K562 (cell line): ENCODE data around the gene PDGFRA. TPM values are rescaled to one million over a fixed set of nuclear protein-coding genes. Genes with fewer than 3 reads are reported as not detected.

Experiments
- ATAC-seq: fragments of 200-7000 bp; cut with Tn5 transposase; 3 replicates; pipeline ENCODE4 v1.9.1; 2020; ENCODE audit warnings: moderate library complexity
- BruUV-seq: library from RNA; stranded (reverse); fragments of 400-500 nt; replicated peaks from 2 replicates; lab custom pipeline; 2021; lab: Mats Ljungman, UMichigan
- CTCF ChIA-PET: fragments of 300-600 bp; formaldehyde crosslinking; extraction: SDS; loops from one replicate; lab custom pipeline; 2021; ENCODE audit warnings: low intra/inter-chr PET ratio; lab: Yijun Ruan, JAX
- POLR2A ChIA-PET: fragments of 300-600, 350-650 bp; sonication (Branson Sonifier 250); formaldehyde crosslinking; extraction: SDS; loops from one replicate; lab custom pipeline; 2021; ENCODE audit warnings: antibody characterized with exemption, inconsistent platforms; lab: Yijun Ruan, JAX
- DNase-seq, 4 experiments: peaks; one replicate each; pipeline versions ENCODE4 v3.0.0 to v3.0.0-alpha.2; 2011 to 2018; ENCODE audit warnings: low spot score in 3 of 4, mixed read lengths in 3 of 4; ENCODE audit errors: extremely low read depth in 1 of 4
- FAIRE-seq: peaks from 2 replicates; lab custom pipeline; 2011; peaks lifted over from hg19 to GRCh38; lab: Jason Lieb, UNC
- H2AFZ ChIP-seq: 2 replicates; pipeline ENCODE4 v1.6.0; 2011; ENCODE audit warnings: low read depth, low read length, control low read depth, inconsistent platforms
- H3K27ac ChIP-seq: fragments of 200-600 bp; 3 replicates; pipeline ENCODE4 v1.8.0; 2011; ENCODE audit warnings: low read depth, mild to moderate bottlenecking, control low read depth, inconsistent platforms, low read length, moderate library complexity, mixed read lengths; ENCODE audit errors: extremely low read depth
- H3K27me3 ChIP-seq, 2 experiments: fragments of 300-600 bp in 1 of 2; 2 replicates in 1 of 2; 3 replicates in 1 of 2; pipeline versions ENCODE4 v1.6.0 to v1.8.0; 2011; ENCODE audit warnings: inconsistent platforms in 2 of 2, low read length in 2 of 2, mild to moderate bottlenecking in 1 of 2, mixed read lengths in 1 of 2, moderate library complexity in 1 of 2; ENCODE audit not compliant: control insufficient read depth in 2 of 2, insufficient read depth in 2 of 2
- H3K36me3 ChIP-seq: fragments of 300-600 bp; 3 replicates; pipeline ENCODE4 v1.8.0; 2011; ENCODE audit warnings: mild to moderate bottlenecking, low read length, inconsistent platforms; ENCODE audit not compliant: control insufficient read depth, insufficient read depth
- H3K4me1 ChIP-seq, 2 experiments: fragments of 200-600 bp in 1 of 2; replicated peaks in 1 of 2; 2 replicates in 1 of 2; 3 replicates in 1 of 2; pipeline versions ENCODE4 v1.5.1 to v1.8.0; 2011; ENCODE audit warnings: inconsistent platforms in 2 of 2, low read length in 2 of 2, mild to moderate bottlenecking in 1 of 2, mixed read lengths in 1 of 2, moderate library complexity in 1 of 2; ENCODE audit not compliant: control insufficient read depth in 2 of 2, insufficient read depth in 2 of 2
- H3K4me2 ChIP-seq: 2 replicates; pipeline ENCODE4 v1.6.1; 2011; ENCODE audit warnings: low read length, control low read depth, inconsistent platforms, mixed read lengths; ENCODE audit not compliant: insufficient read depth
- H3K4me3 ChIP-seq: fragments of 200-600 bp; sonication (generic), shearing (Covaris generic); 2 replicates; pipeline ENCODE4 v1.5.1; 2016; ENCODE audit warnings: control low read depth, inconsistent platforms
- H3K79me2 ChIP-seq: fragments of 200-600 bp; 3 replicates; pipeline ENCODE4 v1.8.0; 2011; ENCODE audit warnings: low read length, inconsistent platforms; ENCODE audit not compliant: control insufficient read depth, insufficient read depth
- H3K9ac ChIP-seq, 2 experiments: 2 replicates each; pipeline versions ENCODE4 v1.6.0 to v1.6.1; 2011; ENCODE audit warnings: low read depth in 2 of 2, low read length in 2 of 2, control low read depth in 1 of 2, inconsistent platforms in 1 of 2, mild to moderate bottlenecking in 1 of 2, mixed read lengths in 1 of 2; ENCODE audit not compliant: insufficient read depth in 1 of 2
- H3K9me1 ChIP-seq: one replicate; pipeline ENCODE4 v1.6.0; 2011; ENCODE audit warnings: inconsistent platforms, mild to moderate bottlenecking, low read length, moderate library complexity; ENCODE audit not compliant: control insufficient read depth, insufficient read depth
- H3K9me3 ChIP-seq: replicated peaks from 2 replicates; pipeline ENCODE4 v1.5.1; 2011; ENCODE audit warnings: low read depth, low read length, inconsistent platforms; ENCODE audit not compliant: control insufficient read depth, insufficient read depth
- H4K20me1 ChIP-seq: replicated peaks from 2 replicates; pipeline ENCODE4 v1.6.1; 2011; ENCODE audit warnings: low read length, inconsistent platforms, mixed read lengths; ENCODE audit not compliant: control insufficient read depth, insufficient read depth
- PHTF2 ChIP-seq: fragments of 250-450 bp; sonication (Bioruptor Pico); IDR thresholded peaks from 2 replicates; pipeline ENCODE4 v1.5.0; 2021; ENCODE audit warnings: mild to moderate bottlenecking
- whole genome bisulfite sequencing: fragments of 100-300 bp; shearing (Covaris generic); methylation state at CpG from one replicate; pipeline ENCODE4 v1.1.6; 2016; ENCODE audit warnings: low coverage, mixed read lengths; ENCODE audit not compliant: insufficient coverage; ENCODE audit errors: missing lambda C conversion rate; 5-methylcytosine and 5-hydroxymethylcytosine counted together
- in situ Hi-C: fragments of 300-500 bp; cut with MboI; formaldehyde crosslinking; loops from 4 replicates; pipeline ENCODE4 v1.15.0; 2018; ENCODE audit warnings: inconsistent platforms, mixed read lengths
- intact Hi-C: fragments of 100-400 bp; cut with micrococcal nuclease; formaldehyde crosslinking; loops from 2 replicates; pipeline ENCODE4 v1.14.2; 2022
- polyA plus RNA-seq, 8 experiments: library from polyadenylated mRNA; depleted of rRNA in 4 of 8; stranded (reverse) in 5 of 8; unstranded in 3 of 8; fragments of >200 nt; fragmentation: Nextera tagmentation in 2 of 8; fragmentation: Illumina TruSeq in 1 of 8; extraction: Ambion mirVana in 2 of 8; extraction: Trizol in 1 of 8; gene quantifications; 2 replicates each; pipeline versions ENCODE4 v1.2.1 to v1.2.3, GENCODE V29; 2011 to 2014; ENCODE audit warnings: inconsistent platforms in 1 of 8, missing spikeins in 1 of 8
- total RNA-seq, 7 experiments: library from RNA; depleted of rRNA in 6 of 7; stranded (reverse); fragments of >200 nt in 6 of 7; fragmentation: Illumina TruSeq in 2 of 7; extraction: Trizol in 2 of 7; gene quantifications; 2 replicates each; pipeline versions ENCODE4 v1.2.1 to v1.2.3, GENCODE V29; 2011 to 2021; ENCODE audit warnings: low replicate concordance in 1 of 7
- TF ChIP-seq, protein P1 (sequence below): fragments of 250-450 bp; sonication (Bioruptor Pico); IDR thresholded peaks from 2 replicates; pipeline ENCODE4 v1.8.0; 2022; ENCODE audit warnings: inconsistent platforms
- TF ChIP-seq, protein P2 (sequence below): sonication (generic); formaldehyde crosslinking; IDR thresholded peaks from 2 replicates; pipeline ENCODE4 v1.5.0; 2020; ENCODE audit warnings: missing genetic modification reagents
- TF ChIP-seq, protein P3 (sequence below), 2 experiments: fragments of 450-650 bp in 1 of 2; sonication (generic) in 1 of 2; formaldehyde crosslinking in 1 of 2; IDR thresholded peaks; 2 replicates each; pipeline versions ENCODE4 v1.7.1 to v1.9.0; 2016 to 2022; ENCODE audit warnings: inconsistent platforms in 1 of 2, mild to moderate bottlenecking in 1 of 2, missing genetic modification reagents in 1 of 2

PDGFRA gene
- total and polyA plus RNA-seq, 9 of the 15 experiments (the other 6 are each of a cell fraction or from before 2014, with no cell fraction given), result 0.40 TPM; not detected in 8

DNA sequence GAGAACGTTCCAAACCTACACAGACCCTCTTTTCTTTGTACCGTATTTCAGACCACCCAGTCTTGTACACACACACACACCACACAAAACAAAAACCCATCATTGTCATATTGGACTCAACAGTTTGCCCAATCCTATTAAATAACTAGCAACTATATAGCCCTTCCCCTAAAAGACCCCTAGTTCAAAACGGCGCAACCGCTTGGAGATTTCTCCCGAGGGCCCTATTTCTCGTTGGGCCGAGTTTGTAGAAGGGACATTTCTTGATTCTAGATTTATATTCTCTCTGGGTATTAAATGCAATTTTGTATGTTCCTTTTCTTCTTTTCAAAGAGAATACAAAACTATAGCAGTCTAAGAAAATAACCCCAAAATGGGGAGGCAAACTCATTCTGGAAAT lies 547 bp upstream of the PDGFRA start:
- H3K4me2 ChIP-seq, result no peak overlapping the region
- 0 out of 2 replicates have a peak, but pooled peaks cover 11% of the 10 kb centered on the region for H4K20me1 ChIP-seq
- no peaks in the 10 kb centered on the region for H3K9me3 ChIP-seq
- no peaks in the 10 kb centered on the region for H3K36me3 ChIP-seq
- intact Hi-C loops (no loop called here), in situ Hi-C loops (loop anchor here (5.0 to 25.0 kb wide), 5 partner anchors 321 to 1841 kb away; no protein-coding TSS in a partner anchor)
- TF ChIP-seq, protein P1, sequence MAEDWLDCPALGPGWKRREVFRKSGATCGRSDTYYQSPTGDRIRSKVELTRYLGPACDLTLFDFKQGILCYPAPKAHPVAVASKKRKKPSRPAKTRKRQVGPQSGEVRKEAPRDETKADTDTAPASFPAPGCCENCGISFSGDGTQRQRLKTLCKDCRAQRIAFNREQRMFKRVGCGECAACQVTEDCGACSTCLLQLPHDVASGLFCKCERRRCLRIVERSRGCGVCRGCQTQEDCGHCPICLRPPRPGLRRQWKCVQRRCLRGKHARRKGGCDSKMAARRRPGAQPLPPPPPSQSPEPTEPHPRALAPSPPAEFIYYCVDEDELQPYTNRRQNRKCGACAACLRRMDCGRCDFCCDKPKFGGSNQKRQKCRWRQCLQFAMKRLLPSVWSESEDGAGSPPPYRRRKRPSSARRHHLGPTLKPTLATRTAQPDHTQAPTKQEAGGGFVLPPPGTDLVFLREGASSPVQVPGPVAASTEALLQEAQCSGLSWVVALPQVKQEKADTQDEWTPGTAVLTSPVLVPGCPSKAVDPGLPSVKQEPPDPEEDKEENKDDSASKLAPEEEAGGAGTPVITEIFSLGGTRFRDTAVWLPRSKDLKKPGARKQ (CRISPR knock-in tag), result no peak
- TF ChIP-seq, protein P2, sequence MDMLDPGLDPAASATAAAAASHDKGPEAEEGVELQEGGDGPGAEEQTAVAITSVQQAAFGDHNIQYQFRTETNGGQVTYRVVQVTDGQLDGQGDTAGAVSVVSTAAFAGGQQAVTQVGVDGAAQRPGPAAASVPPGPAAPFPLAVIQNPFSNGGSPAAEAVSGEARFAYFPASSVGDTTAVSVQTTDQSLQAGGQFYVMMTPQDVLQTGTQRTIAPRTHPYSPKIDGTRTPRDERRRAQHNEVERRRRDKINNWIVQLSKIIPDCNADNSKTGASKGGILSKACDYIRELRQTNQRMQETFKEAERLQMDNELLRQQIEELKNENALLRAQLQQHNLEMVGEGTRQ (CRISPR knock-in tag), result no peak
- TF ChIP-seq, protein P3, sequence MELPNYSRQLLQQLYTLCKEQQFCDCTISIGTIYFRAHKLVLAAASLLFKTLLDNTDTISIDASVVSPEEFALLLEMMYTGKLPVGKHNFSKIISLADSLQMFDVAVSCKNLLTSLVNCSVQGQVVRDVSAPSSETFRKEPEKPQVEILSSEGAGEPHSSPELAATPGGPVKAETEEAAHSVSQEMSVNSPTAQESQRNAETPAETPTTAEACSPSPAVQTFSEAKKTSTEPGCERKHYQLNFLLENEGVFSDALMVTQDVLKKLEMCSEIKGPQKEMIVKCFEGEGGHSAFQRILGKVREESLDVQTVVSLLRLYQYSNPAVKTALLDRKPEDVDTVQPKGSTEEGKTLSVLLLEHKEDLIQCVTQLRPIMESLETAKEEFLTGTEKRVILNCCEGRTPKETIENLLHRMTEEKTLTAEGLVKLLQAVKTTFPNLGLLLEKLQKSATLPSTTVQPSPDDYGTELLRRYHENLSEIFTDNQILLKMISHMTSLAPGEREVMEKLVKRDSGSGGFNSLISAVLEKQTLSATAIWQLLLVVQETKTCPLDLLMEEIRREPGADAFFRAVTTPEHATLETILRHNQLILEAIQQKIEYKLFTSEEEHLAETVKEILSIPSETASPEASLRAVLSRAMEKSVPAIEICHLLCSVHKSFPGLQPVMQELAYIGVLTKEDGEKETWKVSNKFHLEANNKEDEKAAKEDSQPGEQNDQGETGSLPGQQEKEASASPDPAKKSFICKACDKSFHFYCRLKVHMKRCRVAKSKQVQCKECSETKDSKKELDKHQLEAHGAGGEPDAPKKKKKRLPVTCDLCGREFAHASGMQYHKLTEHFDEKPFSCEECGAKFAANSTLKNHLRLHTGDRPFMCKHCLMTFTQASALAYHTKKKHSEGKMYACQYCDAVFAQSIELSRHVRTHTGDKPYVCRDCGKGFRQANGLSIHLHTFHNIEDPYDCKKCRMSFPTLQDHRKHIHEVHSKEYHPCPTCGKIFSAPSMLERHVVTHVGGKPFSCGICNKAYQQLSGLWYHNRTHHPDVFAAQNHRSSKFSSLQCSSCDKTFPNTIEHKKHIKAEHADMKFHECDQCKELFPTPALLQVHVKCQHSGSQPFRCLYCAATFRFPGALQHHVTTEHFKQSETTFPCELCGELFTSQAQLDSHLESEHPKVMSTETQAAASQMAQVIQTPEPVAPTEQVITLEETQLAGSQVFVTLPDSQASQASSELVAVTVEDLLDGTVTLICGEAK (IDR thresholded peaks at IDR 0.05), result no peak
- TF ChIP-seq, protein P3 (CRISPR knock-in tag; IDR thresholded peaks at IDR 0.05), result no peak
- TF ChIP-seq PHTF2, result no peak
- H3K79me2 ChIP-seq, result no peaks in the 10 kb centered on the region
- no peak overlapping the region for H3K4me3 ChIP-seq
- WGBS, result 3% methylated on average over 8 of the region's 8 CpGs
- ATAC-seq (no peak), DNase-seq (no peak), FAIRE-seq (no peak)
- H3K9me1 ChIP-seq, result no peaks in the 10 kb centered on the region
- no peak overlapping the region for H2AFZ ChIP-seq
- peaks cover 0 to 21% of the 10 kb centered on the region in 2 experiments; a peak in 2 of 5 replicates for H3K4me1 ChIP-seq
- no TSS peak for BruUV-seq
- H3K27ac ChIP-seq, result no peak overlapping the region
- POLR2A ChIA-PET, result no interaction called here
- CTCF ChIA-PET, result interaction anchor here (0.7 kb wide), 1 partner anchor 1032 kb away, joined by 6 read pairs; no protein-coding TSS in a partner anchor
- no peak overlapping the region for H3K9ac ChIP-seq
- peaks cover 31 to 72% of the 10 kb centered on the region in 2 experiments for H3K27me3 ChIP-seq
